ENCODE data around the gene SFTPB. TPM values are rescaled to one million over a fixed set of nuclear protein-coding genes. Genes with fewer than 3 reads are reported as not detected.
"Not testable (repeated sequence)": the region's sequence is repeated elsewhere in the genome, so short reads cannot be mapped to it uniquely, and the experiment has no call there.

Gene SFTPB
- polyA plus RNA-seq, 4 donors: 0.01 to 34.9 (median 6.0) TPM

DNA sequence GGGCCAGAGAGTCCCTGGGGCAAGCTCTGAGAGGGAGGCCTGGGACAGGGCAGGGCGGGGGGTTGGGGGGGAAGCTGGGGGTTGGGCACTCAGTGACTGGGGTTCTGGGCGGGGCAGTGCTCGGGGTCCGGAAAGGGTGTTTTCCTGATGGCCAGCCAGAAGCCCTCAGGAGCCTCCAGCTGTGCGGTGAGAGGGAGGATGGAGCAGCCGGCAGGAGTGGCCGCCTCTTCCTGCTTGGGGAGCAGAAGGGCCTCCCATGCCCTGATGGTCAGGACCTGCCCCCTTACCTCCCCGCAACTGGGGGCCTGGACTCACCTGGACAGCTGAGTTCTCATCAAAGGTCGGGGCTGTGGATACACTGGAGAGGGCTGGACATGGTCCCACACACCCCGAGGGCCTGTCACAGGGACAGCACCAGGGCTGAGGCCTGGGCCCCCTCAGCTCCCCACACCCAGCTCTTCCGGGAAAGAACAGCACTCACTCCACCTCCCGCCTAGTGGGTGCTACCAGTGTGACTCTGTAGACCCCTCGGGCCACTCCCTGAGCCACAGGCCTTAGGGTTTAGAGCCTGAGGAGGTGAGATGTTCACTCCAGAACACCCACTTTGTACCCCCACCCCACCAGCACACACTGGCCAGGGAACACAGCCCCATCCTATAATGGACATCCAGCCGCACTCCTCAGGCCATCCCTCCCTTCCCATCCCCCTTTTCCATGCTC, 6.7 kb downstream of the SFTPB start:
- no peaks in the 10 kb centered on the region for H3K9me3 ChIP-seq (ENCODE audit: control insufficient read depth in 2 of 2, insufficient read depth in 1 of 2, low read depth in 1 of 2, low read length in 1 of 2)
- H3K27ac ChIP-seq (ENCODE audit: low read depth in 1 of 3, low read length in 2 of 3): peak overlapping the region in 1 of 3 donors; percentile 64
- H3K27me3 ChIP-seq (ENCODE audit: control insufficient read depth in 3 of 3, insufficient read depth in 3 of 3, low read length in 3 of 3): no peaks in the 10 kb centered on the region
- peaks cover 0 to 25% (median under 1%) of the 10 kb centered on the region in 3 donors for H3K36me3 ChIP-seq (ENCODE audit: control insufficient read depth in 3 of 3, insufficient read depth in 2 of 3, low read depth in 1 of 3, low read length in 3 of 3)
- H3K4me1 ChIP-seq (ENCODE audit: control insufficient read depth in 3 of 3, insufficient read depth in 2 of 3, low read depth in 1 of 3, low read length in 2 of 3): no peaks in the 10 kb centered on the region
- 78 to 87% (median 84%) methylated on average over 12 to 14 of the region's 14 CpGs for WGBS, 3 donors
- H3K4me3 ChIP-seq (ENCODE audit: low read depth in 1 of 3, low read length in 3 of 3): no peak overlapping the region
- FAIRE-seq (no peak), DNase-seq (no peak)

DNA sequence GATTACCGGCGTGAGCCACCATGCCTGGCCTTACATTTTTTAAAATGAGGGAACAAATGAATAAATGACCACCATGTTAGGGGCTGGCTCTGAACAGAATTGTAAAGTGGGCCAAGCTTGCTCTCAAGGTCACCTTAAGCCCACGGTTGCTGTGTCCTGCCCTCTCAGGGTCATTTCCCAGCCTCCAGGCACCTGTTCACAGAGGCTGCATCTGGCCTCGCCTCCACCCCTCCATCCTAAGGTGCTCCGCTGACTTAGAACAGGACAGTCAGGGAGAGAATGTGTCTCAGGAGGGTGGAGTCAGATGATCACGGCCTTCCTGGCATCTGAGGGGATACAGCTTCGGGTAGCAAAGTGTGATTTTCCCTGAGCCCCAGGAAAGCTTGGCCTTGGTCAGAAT, 7.3 kb downstream of the SFTPB start:
- H3K36me3 ChIP-seq (ENCODE audit: control insufficient read depth in 3 of 3, insufficient read depth in 2 of 3, low read depth in 1 of 3, low read length in 3 of 3): peaks cover 0 to 30% (median 3%) of the 10 kb centered on the region in 3 donors
- no peak for FAIRE-seq
- WGBS, 3 donors: 84 to 90% (median 85%) methylated on average over 7 of the region's 7 CpGs

DNA sequence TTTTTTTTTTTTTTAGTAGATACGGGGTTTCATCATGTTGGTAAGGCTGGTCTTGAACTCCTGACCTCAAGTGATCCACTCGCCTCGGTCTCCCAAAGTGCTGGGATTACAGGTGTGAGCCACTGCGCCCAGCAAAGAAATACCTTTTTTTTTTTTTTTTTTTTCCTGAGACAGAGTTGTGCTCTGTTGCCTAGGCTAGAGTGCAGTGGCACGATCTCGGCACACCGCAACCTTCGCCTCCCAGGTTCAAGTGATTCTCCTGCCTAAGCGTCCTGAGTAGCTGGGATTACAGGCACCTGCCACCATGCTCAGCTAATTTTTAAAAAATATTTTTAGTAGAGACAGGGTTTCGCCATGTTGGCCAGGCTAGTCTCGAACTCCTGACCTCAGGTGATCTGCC, 7.7 kb downstream of the SFTPB start:
- not testable (repeated sequence) for DNase-seq; H3K27me3 ChIP-seq (ENCODE audit: control insufficient read depth in 3 of 3, insufficient read depth in 3 of 3, low read length in 3 of 3); H3K4me1 ChIP-seq (ENCODE audit: control insufficient read depth in 3 of 3, insufficient read depth in 2 of 3, low read depth in 1 of 3, low read length in 2 of 3); H3K4me3 ChIP-seq (ENCODE audit: low read depth in 1 of 3, low read length in 3 of 3); FAIRE-seq; H3K9me3 ChIP-seq (ENCODE audit: control insufficient read depth in 2 of 2, insufficient read depth in 1 of 2, low read depth in 1 of 2, low read length in 1 of 2); H3K27ac ChIP-seq (ENCODE audit: low read depth in 1 of 3, low read length in 2 of 3)
- whole genome bisulfite sequencing, 3 donors: 94 to 99% (median 97%) methylated on average over 11 of the region's 11 CpGs
- peaks cover 0 to 30% (median 3%) of the 10 kb centered on the region in 3 donors for H3K36me3 ChIP-seq (ENCODE audit: control insufficient read depth in 3 of 3, insufficient read depth in 2 of 3, low read depth in 1 of 3, low read length in 3 of 3)

More for the DNA sequence above, 7.3 kb downstream of the SFTPB start:
- H3K27ac ChIP-seq (ENCODE audit: low read depth in 1 of 3, low read length in 2 of 3): no peak overlapping the region
- H3K4me1 ChIP-seq (ENCODE audit: control insufficient read depth in 3 of 3, insufficient read depth in 2 of 3, low read depth in 1 of 3, low read length in 2 of 3): no peaks in the 10 kb centered on the region
- H3K4me3 ChIP-seq (ENCODE audit: low read depth in 1 of 3, low read length in 3 of 3): no peak overlapping the region
- no peaks in the 10 kb centered on the region for H3K9me3 ChIP-seq (ENCODE audit: control insufficient read depth in 2 of 2, insufficient read depth in 1 of 2, low read depth in 1 of 2, low read length in 1 of 2)
- no peaks in the 10 kb centered on the region for H3K27me3 ChIP-seq (ENCODE audit: control insufficient read depth in 3 of 3, insufficient read depth in 3 of 3, low read length in 3 of 3)
- DNase-seq: no peak

DNA sequence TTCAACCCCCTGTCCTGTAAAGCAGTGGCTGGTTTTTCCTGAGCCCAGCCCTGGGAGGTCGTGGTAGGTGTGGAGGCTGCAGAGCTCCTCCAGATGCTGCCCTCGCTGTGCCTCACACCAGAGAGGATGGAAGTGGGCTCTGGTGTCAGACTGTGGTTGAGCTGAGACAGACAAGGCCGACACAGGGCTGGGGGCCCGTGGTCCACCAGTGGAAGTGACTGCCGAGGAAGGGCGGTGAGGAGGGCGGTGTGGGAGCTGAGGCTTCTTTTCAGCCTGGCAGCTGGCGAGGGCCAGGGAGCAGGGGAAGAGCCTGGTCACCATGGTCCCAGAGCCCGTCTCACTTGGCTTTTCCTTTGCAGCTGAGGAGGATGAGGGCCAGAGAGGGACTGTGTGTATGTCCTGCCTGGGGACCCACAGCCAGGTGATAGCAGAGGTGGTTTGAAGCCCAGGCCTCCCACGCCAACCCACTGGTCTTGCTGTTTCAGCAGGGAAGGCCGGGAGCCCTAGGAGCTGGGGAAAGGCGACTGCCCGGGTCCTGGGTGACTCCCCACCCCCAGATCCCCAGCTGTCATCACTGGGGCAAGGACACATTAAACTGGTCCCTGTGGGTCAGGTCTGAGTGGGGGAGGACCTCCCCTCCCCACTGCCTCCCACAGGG, 8.5 kb downstream of the SFTPB start:
- no peaks in the 10 kb centered on the region for H3K27me3 ChIP-seq (ENCODE audit: control insufficient read depth in 3 of 3, insufficient read depth in 3 of 3, low read length in 3 of 3)
- 83 to 91% (median 88%) methylated on average over 10 to 13 of the region's 13 CpGs for WGBS, 3 donors
- no peaks in the 10 kb centered on the region for H3K4me1 ChIP-seq (ENCODE audit: control insufficient read depth in 3 of 3, insufficient read depth in 2 of 3, low read depth in 1 of 3, low read length in 2 of 3)
- peaks cover 0 to 30% (median 3%) of the 10 kb centered on the region in 3 donors for H3K36me3 ChIP-seq (ENCODE audit: control insufficient read depth in 3 of 3, insufficient read depth in 2 of 3, low read depth in 1 of 3, low read length in 3 of 3)
- no peaks in the 10 kb centered on the region for H3K9me3 ChIP-seq (ENCODE audit: control insufficient read depth in 2 of 2, insufficient read depth in 1 of 2, low read depth in 1 of 2, low read length in 1 of 2)
- H3K27ac ChIP-seq (ENCODE audit: low read depth in 1 of 3, low read length in 2 of 3): no peak overlapping the region
- FAIRE-seq: no peak
- H3K4me3 ChIP-seq (ENCODE audit: low read depth in 1 of 3, low read length in 3 of 3): no peak overlapping the region
- DNase-seq: no peak

DNA sequence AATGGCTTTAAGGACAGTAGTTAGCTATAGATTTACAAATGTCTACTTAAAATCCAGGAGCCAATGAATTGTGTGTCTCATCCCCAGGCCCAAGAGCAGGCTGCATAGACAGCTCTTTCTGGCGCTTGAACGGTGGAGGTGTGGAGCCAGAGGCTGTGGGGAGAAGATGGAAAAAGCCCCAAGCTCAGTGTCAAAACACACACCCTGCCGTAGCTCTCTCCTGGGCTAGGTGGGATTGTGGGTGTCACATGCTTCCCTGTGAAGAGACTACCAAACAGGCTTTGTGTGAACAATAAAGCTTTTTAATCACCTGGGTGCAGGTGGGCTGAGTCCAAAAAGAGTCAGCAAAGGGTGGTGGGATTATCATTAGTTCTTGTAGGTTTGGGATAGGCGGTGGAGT, 10.6 kb downstream of the SFTPB start:
- 92 to 97% (median 94%) methylated on average over 4 of the region's 4 CpGs for WGBS, 3 donors
- H3K9me3 ChIP-seq (ENCODE audit: control insufficient read depth in 2 of 2, insufficient read depth in 1 of 2, low read depth in 1 of 2, low read length in 1 of 2); H3K4me3 ChIP-seq (ENCODE audit: low read depth in 1 of 3, low read length in 3 of 3); FAIRE-seq; H3K27me3 ChIP-seq (ENCODE audit: control insufficient read depth in 3 of 3, insufficient read depth in 3 of 3, low read length in 3 of 3); DNase-seq; H3K4me1 ChIP-seq (ENCODE audit: control insufficient read depth in 3 of 3, insufficient read depth in 2 of 3, low read depth in 1 of 3, low read length in 2 of 3); H3K27ac ChIP-seq (ENCODE audit: low read depth in 1 of 3, low read length in 2 of 3): not testable (repeated sequence)
- peaks cover 2 to 36% (median 3%) of the 10 kb centered on the region in 3 donors for H3K36me3 ChIP-seq (ENCODE audit: control insufficient read depth in 3 of 3, insufficient read depth in 2 of 3, low read depth in 1 of 3, low read length in 3 of 3)

DNA sequence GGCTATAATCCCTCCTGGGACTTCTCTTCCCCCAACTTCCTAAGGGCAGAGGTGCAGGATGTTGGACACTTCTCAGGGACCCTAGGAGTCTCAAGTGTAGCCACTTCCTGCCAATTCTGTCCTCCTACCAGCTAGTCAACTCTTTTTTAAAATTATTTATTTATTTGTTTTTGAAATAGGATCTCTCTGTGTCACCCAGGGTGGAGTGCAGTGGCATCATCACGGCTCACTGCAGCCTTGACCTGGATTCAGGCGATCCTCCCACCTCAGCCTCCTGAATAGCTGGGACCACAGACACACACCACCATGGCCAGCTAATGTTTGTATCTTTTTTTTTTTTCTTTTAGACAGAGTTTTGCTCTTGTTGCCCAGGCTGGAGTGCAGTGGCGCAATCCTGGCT, 11.5 kb downstream of the SFTPB start:
- no peak for DNase-seq
- peaks cover 2 to 38% (median 3%) of the 10 kb centered on the region in 3 donors for H3K36me3 ChIP-seq (ENCODE audit: control insufficient read depth in 3 of 3, insufficient read depth in 2 of 3, low read depth in 1 of 3, low read length in 3 of 3)
- FAIRE-seq: no peak
- H3K9me3 ChIP-seq (ENCODE audit: control insufficient read depth in 2 of 2, insufficient read depth in 1 of 2, low read depth in 1 of 2, low read length in 1 of 2): no peaks in the 10 kb centered on the region
- H3K27ac ChIP-seq (ENCODE audit: low read depth in 1 of 3, low read length in 2 of 3): no peak overlapping the region
- no peaks in the 10 kb centered on the region for H3K27me3 ChIP-seq (ENCODE audit: control insufficient read depth in 3 of 3, insufficient read depth in 3 of 3, low read length in 3 of 3)
- H3K4me1 ChIP-seq (ENCODE audit: control insufficient read depth in 3 of 3, insufficient read depth in 2 of 3, low read depth in 1 of 3, low read length in 2 of 3): no peaks in the 10 kb centered on the region
- H3K4me3 ChIP-seq (ENCODE audit: low read depth in 1 of 3, low read length in 3 of 3): no peak overlapping the region
- WGBS, 3 donors: 83 to 92% (median 92%) methylated on average over 3 of the region's 3 CpGs

DNA sequence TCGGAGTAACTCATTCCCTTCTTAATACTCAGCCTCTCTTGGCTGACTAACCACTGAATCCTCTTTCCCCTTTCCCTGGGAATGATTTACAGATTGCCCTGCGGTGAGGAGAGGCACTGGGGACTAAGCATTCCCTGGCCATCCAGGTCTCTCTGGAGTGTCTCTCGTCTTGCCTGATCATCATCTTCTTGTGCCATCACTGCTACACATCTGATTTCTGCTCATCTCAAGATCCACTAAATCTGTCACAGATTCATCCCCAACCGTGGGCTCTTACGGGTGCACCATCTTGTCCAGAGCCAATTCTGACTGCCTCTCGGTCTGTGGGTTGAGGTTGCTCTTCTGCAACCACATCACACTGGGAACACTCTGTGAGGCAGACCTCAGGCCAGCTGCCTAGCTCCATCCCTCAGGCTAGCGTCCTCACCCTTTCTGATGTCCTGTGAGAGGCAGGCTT, 12.0 kb downstream of the SFTPB start:
- WGBS, 3 donors: 87 to 94% (median 88%) methylated on average over 7 of the region's 7 CpGs
- no peak overlapping the region for H3K4me3 ChIP-seq (ENCODE audit: low read depth in 1 of 3, low read length in 3 of 3)
- H3K36me3 ChIP-seq (ENCODE audit: control insufficient read depth in 3 of 3, insufficient read depth in 2 of 3, low read depth in 1 of 3, low read length in 3 of 3): peaks cover 2 to 40% (median 6%) of the 10 kb centered on the region in 3 donors
- no peak overlapping the region for H3K27ac ChIP-seq (ENCODE audit: low read depth in 1 of 3, low read length in 2 of 3)
- DNase-seq (no peak), FAIRE-seq (no peak)
- H3K9me3 ChIP-seq (ENCODE audit: control insufficient read depth in 2 of 2, insufficient read depth in 1 of 2, low read depth in 1 of 2, low read length in 1 of 2): no peaks in the 10 kb centered on the region
- H3K4me1 ChIP-seq (ENCODE audit: control insufficient read depth in 3 of 3, insufficient read depth in 2 of 3, low read depth in 1 of 3, low read length in 2 of 3): no peaks in the 10 kb centered on the region
- H3K27me3 ChIP-seq (ENCODE audit: control insufficient read depth in 3 of 3, insufficient read depth in 3 of 3, low read length in 3 of 3): no peaks in the 10 kb centered on the region

DNA sequence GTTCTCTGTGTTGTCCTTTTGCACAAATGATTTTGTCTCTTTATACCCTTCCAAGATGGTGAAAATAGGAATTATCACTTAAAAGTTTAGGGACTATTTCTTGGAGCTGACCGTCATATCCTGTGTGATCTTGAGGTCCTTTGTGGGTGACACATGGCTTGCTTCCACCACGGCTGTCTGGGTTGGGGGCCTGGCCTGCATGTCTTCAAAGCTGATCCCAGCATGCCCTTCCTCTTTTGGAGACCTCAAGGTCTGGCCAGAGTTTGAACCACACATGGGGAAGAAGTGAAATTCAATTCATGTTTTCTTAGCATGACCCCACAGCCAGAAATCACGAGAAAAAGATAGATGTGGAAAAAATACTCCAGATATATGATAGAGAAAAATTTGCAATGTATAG, 14.0 kb downstream of the SFTPB start:
- no peaks in the 10 kb centered on the region for H3K9me3 ChIP-seq (ENCODE audit: control insufficient read depth in 2 of 2, insufficient read depth in 1 of 2, low read depth in 1 of 2, low read length in 1 of 2)
- no peak overlapping the region for H3K27ac ChIP-seq (ENCODE audit: low read depth in 1 of 3, low read length in 2 of 3)
- peaks cover 3 to 47% (median 6%) of the 10 kb centered on the region in 3 donors for H3K36me3 ChIP-seq (ENCODE audit: control insufficient read depth in 3 of 3, insufficient read depth in 2 of 3, low read depth in 1 of 3, low read length in 3 of 3)
- WGBS, 3 donors: 79 to 90% (median 79%) methylated on average over 3 of the region's 3 CpGs
- DNase-seq (no peak), FAIRE-seq (no peak)
- H3K4me3 ChIP-seq (ENCODE audit: low read depth in 1 of 3, low read length in 3 of 3): no peak overlapping the region
- no peaks in the 10 kb centered on the region for H3K4me1 ChIP-seq (ENCODE audit: control insufficient read depth in 3 of 3, insufficient read depth in 2 of 3, low read depth in 1 of 3, low read length in 2 of 3)
- H3K27me3 ChIP-seq (ENCODE audit: control insufficient read depth in 3 of 3, insufficient read depth in 3 of 3, low read length in 3 of 3): no peaks in the 10 kb centered on the region
